HTERT RPE-1 (cell line): ENCODE data around the gene ARL4A.

Experiments
- in situ Hi-C: fragments of 300-500 bp; cut with MboI; formaldehyde crosslinking; loops from 4 replicates; pipeline ENCODE4 v1.14.3; 2020; ENCODE audit warnings: low sequenced_read_pairs

Gene ARL4A

DNA sequence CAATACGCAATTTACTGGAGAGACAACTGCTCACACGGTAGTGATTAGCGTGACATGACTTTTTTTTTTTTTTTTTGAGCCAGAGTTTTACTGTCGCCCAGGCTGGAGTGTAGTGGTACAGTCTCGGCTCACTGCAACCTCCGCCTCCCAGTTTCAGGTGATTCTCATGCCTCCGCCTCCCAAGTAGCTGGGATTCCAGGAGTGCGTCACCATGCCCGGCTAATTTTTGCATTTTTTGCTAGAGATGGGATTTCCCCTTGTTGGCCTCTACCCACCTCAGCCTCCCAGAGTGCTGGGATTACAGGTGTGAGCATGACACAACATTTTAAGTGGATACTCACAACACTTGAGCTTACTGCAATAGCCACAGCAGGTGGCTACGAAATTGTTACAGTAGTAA lies 11.9 kb downstream of the ARL4A start:
- in situ Hi-C loops: no loop called here

- in situ Hi-C loops: no loop called here
Observed at GRCh38 chr7:12701433-12701832, 14.0 kb downstream of the ARL4A start.

DNA sequence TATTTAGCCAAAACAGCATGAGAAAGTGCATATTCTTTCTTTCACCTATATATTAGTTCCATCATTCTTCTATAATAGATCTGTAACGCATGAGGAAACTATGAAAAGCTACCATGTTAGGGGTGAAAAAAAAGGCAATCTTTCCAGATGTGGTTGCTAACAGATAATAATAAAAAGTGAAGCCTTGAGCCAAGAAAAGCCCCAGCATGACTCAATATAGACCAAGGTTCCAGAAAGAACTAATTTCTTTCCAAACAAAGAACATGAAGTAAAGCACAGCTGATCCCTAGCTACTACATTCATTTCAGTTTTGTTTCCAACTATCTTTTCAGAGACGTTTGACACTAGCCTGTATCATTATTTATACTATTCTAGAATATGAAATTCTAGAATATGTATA lies 16.4 kb downstream of the ARL4A start:
- in situ Hi-C loops: no loop called here

- in situ Hi-C loops: no loop called here
Observed at GRCh38 chr7:12705878-12706277, 18.4 kb downstream of the ARL4A start.

- in situ Hi-C loops: no loop called here
Observed at GRCh38 chr7:12706900-12707536, 19.6 kb downstream of the ARL4A start.

- in situ Hi-C loops: no loop called here
Observed at GRCh38 chr7:12708314-12708713, 20.9 kb downstream of the ARL4A start.

DNA sequence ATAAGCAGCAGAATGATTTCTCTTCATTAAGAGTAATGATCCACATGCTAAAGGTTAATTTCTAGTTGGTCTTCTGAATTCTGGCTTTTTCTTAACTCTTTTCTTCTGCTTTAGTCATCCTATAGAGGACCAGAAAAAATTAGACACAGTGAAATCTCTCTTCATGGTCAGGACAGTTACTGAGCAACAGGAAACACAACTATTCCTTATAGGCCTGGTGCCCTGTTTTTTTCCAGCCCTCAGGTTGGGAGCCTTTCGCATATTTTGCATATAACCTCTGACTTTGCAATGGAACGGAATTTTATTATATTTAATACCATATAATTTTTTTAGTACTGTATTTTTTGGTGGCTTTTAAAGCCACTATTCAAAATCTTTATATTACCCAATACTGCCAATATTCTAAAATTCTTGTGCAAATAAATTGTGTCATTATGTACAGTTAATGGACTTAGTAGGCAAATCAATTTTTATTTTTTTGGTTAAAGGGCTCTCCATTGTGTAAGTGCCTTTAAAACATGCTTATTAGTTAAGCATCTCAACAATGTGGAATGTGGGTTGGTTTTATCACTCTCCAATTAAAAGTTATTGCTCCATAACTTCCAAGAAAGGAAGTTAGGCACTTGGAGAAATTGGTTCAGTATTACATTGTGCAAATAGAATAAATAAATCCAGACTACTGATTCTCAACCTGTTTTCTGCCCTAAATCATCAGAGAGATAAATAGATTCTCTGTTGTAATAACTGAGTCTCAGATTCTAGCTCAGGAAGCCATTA lies 22.5 kb downstream of the ARL4A start:
- in situ Hi-C loops: no loop called here

GRCh38 chr7:12711124-12711523 lies 23.7 kb downstream of the ARL4A start:
- in situ Hi-C loops: no loop called here

DNA sequence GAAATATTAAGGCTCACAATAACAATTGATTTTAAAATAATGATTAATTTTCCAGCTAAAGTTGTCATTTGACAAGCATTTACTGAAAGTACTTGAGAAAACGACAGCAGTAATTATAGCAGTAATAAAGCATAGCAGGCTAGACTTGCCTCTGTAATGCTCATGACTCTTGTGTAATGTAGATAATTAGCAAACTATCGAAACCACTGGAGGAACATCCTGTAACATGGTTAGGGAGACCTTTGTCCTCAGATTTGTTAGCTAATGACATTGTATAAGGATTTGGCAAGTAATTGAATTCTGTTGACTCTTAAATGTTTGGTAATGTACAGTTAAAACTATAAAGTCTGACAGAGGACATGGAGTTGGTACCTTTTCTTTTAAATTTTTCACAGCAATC lies 24.8 kb downstream of the ARL4A start:
- in situ Hi-C loops: no loop called here

DNA sequence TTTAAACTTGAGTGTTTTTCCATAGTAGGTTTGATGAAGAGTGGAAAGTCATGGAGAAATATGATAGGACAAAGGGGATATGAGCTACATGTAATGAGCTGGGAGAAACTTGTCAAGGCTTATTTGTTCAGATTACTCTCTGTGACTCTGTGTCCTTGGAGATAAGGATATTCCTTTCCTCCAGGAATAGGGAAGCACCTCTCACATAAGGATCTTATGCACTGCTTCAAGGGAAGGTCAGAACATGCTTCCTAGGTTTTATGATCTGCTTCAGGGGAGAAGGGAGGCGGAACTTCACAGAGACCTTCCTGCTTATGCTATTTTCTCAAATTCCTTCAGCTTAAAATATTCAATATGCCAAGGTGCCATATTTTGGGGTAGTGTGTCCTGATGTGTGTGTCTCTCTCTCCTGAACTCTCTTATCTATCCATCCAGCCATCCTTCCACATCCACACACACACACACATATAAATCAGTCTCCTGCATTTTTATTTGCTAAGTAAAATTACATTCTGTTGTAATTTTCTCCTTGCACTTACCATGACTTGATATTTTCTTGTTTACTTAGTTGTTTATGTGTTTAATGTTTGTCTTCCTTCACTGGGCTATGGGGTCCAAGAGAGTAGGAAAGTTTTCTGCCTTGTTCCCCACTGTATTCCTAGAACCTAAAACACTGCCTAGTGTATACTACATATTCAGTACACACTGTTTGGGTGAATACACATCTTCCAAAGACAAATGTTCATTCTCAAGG lies 26.4 kb downstream of the ARL4A start:
- in situ Hi-C loops: no loop called here

DNA sequence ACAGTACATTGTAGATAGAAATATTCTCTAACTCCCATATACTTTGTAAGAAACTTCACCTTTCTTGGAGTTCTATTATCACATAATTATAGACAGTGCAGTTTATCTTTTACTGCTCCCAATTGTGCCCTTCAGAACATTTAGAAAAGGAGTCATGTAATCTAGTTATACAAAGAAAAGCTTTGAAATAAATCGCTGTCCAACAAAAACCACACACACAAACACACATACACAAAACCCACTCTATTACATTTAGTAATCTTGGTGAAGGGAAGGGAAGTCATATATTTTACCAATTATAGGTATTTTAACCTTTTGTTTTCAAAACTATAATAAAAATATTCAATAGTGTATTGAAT lies 26.9 kb downstream of the ARL4A start:
- in situ Hi-C loops: no loop called here

GRCh38 chr7:12715372-12716133 lies 28.1 kb downstream of the ARL4A start:
- in situ Hi-C loops: no loop called here

DNA sequence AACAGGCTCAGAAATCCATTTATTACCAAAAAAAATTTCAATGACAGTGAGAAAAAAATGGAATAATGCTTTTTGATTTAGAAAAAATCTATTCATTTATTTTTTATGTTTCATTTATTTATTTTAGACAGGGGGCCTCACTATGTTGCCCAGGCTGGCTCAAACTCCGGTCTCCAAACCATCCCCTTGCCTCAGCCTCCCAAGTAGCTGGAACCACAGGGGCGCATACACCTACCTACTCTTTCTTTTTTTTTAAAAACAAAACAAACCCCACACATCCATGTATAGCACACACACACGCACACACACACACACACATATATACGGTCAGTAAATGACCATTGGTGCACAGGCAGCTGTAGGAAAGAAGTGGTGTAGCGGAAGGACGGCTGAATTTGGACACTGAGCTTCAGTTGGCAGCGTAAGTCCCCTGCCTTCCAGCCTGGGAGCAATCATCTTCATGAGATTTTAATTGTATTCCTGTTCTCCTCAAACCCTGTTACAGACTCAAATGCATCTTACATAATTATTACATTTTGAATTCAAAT lies 28.8 kb downstream of the ARL4A start:
- in situ Hi-C loops: no loop called here

DNA sequence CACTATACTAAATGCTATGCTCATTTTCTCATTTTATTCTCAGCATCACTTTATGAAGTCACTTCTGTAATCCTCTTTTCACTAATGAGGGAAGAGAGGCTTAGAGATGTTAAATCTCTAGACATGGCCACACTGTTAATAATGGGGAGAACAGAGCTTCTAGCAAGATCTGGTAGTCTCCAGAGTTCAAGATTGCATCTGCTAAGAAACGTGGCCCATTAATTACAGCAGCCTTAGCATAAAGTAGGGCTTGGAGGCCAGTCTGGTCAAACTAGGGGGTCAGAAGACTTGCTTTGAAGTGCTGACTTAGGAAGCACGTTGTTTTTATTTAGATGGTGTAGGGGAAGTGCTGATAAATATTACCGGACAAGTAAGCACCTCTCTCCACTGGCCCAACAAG lies 29.3 kb downstream of the ARL4A start:
- in situ Hi-C loops: no loop called here

GRCh38 chr7:12719141-12719919 lies 31.9 kb downstream of the ARL4A start:
- in situ Hi-C loops: no loop called here

GRCh38 chr7:12719981-12720865 lies 32.8 kb downstream of the ARL4A start:
- in situ Hi-C loops: no loop called here

- in situ Hi-C loops: no loop called here
Observed at GRCh38 chr7:12721286-12721830, 33.9 kb downstream of the ARL4A start.

- in situ Hi-C loops: no loop called here
Observed at GRCh38 chr7:12722136-12722535, 34.7 kb downstream of the ARL4A start.
